ENCODE results near the gene GCN1. TPM values are rescaled to one million over a fixed set of nuclear protein-coding genes. Genes with fewer than 3 reads are reported as not detected.

GCN1 gene
- total RNA-seq, 2 donors from 2014 or later: 53.4 to 144 TPM

DNA sequence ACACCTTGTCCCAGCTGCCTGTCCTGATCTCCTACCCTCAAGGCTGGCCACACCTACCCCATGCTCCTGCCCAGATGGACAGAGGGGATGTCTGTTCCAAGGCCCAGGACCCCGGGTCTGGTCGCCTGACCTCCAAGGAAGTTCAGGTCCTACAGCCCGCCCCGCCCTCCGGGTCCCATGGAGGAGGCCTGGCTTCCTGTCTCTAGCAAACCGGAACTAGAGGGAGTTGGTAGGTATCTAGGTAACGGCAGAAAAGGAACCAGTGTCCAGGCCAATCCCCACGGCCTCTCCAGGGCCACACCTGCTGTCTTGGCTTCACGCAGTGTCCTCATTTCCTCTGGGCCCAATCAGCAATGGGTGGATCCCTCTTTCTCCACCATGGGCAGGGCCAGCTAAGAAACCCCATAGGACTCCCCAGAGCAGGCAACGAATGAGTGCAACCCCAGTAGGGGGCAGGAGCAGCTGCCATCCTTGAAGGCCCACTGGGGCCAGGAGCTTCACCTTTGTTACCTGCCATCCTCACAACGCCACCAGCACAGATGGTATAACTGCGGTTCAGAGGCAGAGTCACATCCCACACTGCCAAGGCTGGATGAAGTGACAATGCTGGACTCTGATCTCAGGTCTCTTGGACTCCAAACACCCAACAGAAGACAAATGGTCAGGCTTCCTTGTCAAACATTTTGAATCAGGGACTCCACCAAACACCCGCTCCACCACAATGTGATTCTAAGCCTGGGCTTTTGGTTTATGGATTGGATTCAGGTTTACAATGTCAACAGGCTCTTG, 31.5 kb upstream of the GCN1 start:
- DNase-seq: peak; percentile 88
- H3K4me3 ChIP-seq: peak overlapping the region; percentile 46
- peak overlapping the region; percentile 77 to 83 for H3K9ac ChIP-seq (ENCODE audit: low read depth in 2 of 2, low read length in 2 of 2)
- intact Hi-C loops (cut with DNase I): no loop called here
- H3K27ac ChIP-seq: peak overlapping the region; percentile 86
- H3K9me3 ChIP-seq: no peaks in the 10 kb centered on the region
- H3K4me1 ChIP-seq: peaks cover 43% of the 10 kb centered on the region
- no peaks in the 10 kb centered on the region for H3K27me3 ChIP-seq
- TF ChIP-seq, protein P1, sequence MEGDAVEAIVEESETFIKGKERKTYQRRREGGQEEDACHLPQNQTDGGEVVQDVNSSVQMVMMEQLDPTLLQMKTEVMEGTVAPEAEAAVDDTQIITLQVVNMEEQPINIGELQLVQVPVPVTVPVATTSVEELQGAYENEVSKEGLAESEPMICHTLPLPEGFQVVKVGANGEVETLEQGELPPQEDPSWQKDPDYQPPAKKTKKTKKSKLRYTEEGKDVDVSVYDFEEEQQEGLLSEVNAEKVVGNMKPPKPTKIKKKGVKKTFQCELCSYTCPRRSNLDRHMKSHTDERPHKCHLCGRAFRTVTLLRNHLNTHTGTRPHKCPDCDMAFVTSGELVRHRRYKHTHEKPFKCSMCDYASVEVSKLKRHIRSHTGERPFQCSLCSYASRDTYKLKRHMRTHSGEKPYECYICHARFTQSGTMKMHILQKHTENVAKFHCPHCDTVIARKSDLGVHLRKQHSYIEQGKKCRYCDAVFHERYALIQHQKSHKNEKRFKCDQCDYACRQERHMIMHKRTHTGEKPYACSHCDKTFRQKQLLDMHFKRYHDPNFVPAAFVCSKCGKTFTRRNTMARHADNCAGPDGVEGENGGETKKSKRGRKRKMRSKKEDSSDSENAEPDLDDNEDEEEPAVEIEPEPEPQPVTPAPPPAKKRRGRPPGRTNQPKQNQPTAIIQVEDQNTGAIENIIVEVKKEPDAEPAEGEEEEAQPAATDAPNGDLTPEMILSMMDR (IDR thresholded peaks at IDR 0.05): peak; percentile 17
- H3K36me3 ChIP-seq: peaks cover 16% of the 10 kb centered on the region

DNA sequence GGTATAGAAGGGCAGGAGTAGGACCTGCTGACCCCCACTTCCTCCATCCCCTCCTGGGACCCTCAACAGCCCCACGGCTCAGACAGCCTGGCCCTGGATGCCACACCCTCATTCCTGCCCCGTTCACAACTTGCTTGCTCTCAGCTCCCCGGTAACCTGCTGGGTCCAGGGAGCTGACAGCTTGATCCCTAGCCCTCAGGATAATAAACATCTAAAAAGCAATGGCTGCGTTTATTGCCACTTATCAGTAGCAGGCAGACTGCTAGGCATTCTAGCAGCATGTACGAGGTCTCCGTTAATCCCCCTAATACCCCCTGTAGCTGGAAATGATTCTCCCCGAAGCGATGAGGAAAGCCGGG, 30.7 kb upstream of the GCN1 start:
- H3K4me1 ChIP-seq: peaks cover 34% of the 10 kb centered on the region
- peaks cover 21% of the 10 kb centered on the region for H3K36me3 ChIP-seq
- intact Hi-C loops (cut with DNase I): no loop called here

DNA sequence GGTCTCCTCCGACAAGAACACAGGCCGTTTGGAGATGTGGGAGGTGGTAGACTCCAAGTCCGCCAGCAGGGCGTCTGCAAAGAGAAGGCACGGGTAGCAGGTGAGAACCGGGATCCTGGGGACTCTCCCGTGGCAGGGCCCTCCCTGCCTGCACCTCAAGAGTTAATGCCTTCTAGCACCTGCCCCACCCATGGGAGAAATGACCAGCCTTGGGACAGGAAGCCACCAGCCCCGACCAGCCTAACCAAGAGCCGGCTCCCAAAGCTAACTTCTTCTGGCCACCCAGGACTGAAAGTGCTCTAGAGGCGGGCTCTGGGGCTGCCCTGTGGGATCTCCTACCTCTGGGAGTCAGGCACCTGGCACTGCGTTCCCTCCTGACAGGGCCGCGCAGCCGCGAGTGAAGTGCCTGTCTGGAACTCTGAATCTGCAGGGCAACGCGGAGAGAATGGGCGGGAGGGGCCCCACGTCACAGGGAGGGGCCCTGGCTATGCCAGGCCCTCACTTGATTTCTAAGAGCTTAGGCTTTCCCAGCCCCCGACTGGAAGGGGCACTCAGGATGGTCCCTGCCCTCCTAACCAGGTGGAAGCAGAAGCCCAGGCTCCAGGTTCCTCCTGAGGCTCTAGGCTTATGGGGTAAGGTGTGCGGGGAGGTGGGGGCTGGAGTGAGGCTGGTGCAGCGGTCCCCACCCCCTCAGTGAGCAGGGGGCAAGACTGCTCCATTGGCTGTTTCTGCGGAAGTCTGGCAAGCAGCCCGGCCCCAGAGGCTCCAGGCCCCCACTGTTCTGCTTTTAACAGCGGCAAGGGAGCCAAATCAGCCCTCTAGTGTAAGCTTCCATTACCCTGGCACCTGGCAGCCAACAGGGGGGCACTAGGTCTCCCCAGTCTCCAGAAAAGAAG, 30.0 kb upstream of the GCN1 start:
- Histone ChIP-seq H3K9me3 (no peaks in the 10 kb centered on the region), H3K9ac (ENCODE audit: low read depth in 2 of 2, low read length in 2 of 2) (peak overlapping the region; percentile 77 to 83), H3K4me1 (peaks cover 28% of the 10 kb centered on the region), H3K36me3 (peaks cover 27% of the 10 kb centered on the region), H3K27me3 (no peaks in the 10 kb centered on the region), H3K27ac (peak overlapping the region; percentile 86), H3K4me3 (peak overlapping the region; percentile 46)
- TF ChIP-seq, protein P1 (IDR thresholded peaks at IDR 0.05): no peak
- intact Hi-C loops (cut with DNase I): no loop called here
- DNase-seq: peak; percentile 85

More for the DNA sequence above, 30.7 kb upstream of the GCN1 start:
- H3K9ac ChIP-seq (ENCODE audit: low read depth in 2 of 2, low read length in 2 of 2): peak overlapping the region; percentile 77 to 83
- H3K9me3 ChIP-seq: no peaks in the 10 kb centered on the region
- TF ChIP-seq, protein P1 (IDR thresholded peaks at IDR 0.05): no peak
- DNase-seq: no peak
- peak overlapping the region; percentile 46 for H3K4me3 ChIP-seq
- H3K27me3 ChIP-seq: no peaks in the 10 kb centered on the region
- peak overlapping the region; percentile 86 for H3K27ac ChIP-seq

DNA sequence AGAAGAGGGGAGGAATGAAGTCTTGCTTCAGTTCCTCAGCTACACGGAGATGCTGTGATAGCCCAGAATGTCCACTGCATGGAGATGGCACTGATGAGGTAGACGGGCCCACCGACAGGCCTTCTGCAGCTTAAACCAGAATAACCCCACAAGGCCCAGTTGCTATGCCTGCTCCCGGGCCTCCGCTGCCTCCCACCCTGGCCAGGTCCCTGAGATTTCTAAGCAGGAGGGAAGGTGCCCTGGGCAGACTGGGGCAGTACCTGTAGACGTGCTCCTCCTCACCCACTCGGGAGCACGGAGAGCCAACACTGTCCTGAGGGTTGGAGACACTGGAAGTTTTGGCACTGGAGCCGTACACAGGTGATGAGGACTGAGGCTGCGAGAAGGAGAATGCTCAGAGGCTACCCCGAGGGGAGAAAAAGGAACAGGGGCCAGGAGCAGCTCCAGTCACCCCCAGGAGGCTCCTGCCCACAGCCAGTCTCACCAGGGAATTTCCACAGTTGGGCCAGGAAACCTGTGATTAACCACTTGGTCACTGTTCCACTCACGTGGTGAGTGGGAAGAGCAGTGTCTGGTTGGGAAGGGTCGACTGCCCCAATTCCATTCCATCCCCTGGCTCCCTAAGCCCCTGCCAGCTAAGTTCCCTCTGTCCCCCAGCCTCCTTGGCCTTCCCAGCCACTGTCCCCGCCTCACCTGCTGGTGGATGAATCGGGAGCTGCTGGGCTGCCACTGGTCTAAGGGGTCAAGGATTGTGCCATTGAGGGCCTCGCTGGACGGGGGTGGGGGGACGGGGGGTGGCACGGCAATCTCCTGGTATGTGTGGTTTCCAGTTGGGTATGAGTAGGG, 29.2 kb upstream of the GCN1 start:
- H3K4me1 ChIP-seq: peaks cover 19% of the 10 kb centered on the region
- DNase-seq: no peak
- peak overlapping the region; percentile 86 for H3K27ac ChIP-seq
- H3K4me3 ChIP-seq: peak overlapping the region; percentile 46
- no peaks in the 10 kb centered on the region for H3K9me3 ChIP-seq
- H3K9ac ChIP-seq (ENCODE audit: low read depth in 2 of 2, low read length in 2 of 2): peak overlapping the region; percentile 61 to 77
- H3K27me3 ChIP-seq: no peaks in the 10 kb centered on the region
- TF ChIP-seq, protein P1 (IDR thresholded peaks at IDR 0.05): no peak
- intact Hi-C loops (cut with DNase I): no loop called here
- peaks cover 36% of the 10 kb centered on the region for H3K36me3 ChIP-seq

Data from colonic mucosa (tissue), 4 donors.